OCI-LY1 (cell line): ENCODE results near the gene KLHL29.

ENCODE experiments used
- EZH2 ChIP-seq: fragments of 200-600 bp; sonication (generic), shearing (Covaris generic); IDR thresholded peaks from 2 replicates; pipeline ENCODE4 v1.8.0; 2017; ENCODE audit warnings: borderline replicate concordance, mixed run types, mild to moderate bottlenecking, antibody characterized with exemption, low read length, moderate library complexity, mixed read lengths
- TF ChIP-seq, protein P1 (sequence below): fragments of 200-600 bp; sonication (generic), shearing (Covaris generic); IDR thresholded peaks from 2 replicates; pipeline ENCODE4 v1.5.1; 2017; ENCODE audit warnings: mild to moderate bottlenecking, antibody characterized with exemption, low read length, moderate library complexity, mixed read lengths

DNA sequence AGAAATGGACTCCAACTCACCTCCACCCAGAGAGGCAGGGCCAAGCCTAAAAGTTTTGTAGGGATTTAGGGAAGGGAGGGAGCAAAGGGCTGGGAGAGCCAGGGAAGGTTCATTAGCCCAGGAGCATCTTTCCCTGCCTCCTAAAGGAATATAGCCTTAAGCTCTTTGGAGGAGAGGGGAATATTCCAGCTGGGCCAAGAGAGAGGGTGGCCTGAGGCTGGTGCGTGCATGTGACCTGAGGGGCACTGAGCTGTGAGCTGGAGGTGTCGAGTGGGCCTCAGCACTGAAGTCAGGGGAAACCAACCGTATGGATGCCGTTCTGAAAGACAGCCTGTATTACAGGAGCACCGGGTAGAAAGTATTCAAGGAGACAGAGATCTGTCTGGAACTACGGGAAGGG, 112.6 kb downstream of the KLHL29 start:
- no peak for TF ChIP-seq EZH2
- TF ChIP-seq, protein P1, sequence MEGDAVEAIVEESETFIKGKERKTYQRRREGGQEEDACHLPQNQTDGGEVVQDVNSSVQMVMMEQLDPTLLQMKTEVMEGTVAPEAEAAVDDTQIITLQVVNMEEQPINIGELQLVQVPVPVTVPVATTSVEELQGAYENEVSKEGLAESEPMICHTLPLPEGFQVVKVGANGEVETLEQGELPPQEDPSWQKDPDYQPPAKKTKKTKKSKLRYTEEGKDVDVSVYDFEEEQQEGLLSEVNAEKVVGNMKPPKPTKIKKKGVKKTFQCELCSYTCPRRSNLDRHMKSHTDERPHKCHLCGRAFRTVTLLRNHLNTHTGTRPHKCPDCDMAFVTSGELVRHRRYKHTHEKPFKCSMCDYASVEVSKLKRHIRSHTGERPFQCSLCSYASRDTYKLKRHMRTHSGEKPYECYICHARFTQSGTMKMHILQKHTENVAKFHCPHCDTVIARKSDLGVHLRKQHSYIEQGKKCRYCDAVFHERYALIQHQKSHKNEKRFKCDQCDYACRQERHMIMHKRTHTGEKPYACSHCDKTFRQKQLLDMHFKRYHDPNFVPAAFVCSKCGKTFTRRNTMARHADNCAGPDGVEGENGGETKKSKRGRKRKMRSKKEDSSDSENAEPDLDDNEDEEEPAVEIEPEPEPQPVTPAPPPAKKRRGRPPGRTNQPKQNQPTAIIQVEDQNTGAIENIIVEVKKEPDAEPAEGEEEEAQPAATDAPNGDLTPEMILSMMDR = no peak
